Ascending aorta (tissue), 2 donors: ENCODE measurements around the gene AKT3. TPM values are rescaled to one million over a fixed set of nuclear protein-coding genes. Genes with fewer than 3 reads are reported as not detected.

Experiments
- DNase-seq, 2 donors: peaks; one replicate each; pipeline ENCODE4 v3.0.0-alpha.2; 2019; ENCODE audit warnings: low spot score in 2 of 2
- H3K27ac ChIP-seq, 2 donors: fragments of 200-600 bp; sonication (generic); one replicate each; pipeline ENCODE4 v1.5.1; 2016 to 2017; ENCODE audit warnings: mild to moderate bottlenecking in 1 of 2
- H3K27me3 ChIP-seq: fragments of 200-600 bp; sonication (generic); one replicate; pipeline ENCODE4 v1.5.1; 2017
- H3K36me3 ChIP-seq, 2 donors: fragments of 200-600 bp; sonication (generic); one replicate each; pipeline ENCODE4 v1.5.1; 2016
- H3K4me1 ChIP-seq, 2 donors: fragments of 200-600 bp; sonication (generic); one replicate each; pipeline ENCODE4 v1.5.1; 2016 to 2017; ENCODE audit warnings: mild to moderate bottlenecking in 1 of 2
- H3K4me3 ChIP-seq, 2 donors: fragments of 200-600 bp; sonication (generic); one replicate each; pipeline ENCODE4 v1.5.1; 2016 to 2017; ENCODE audit warnings: mild to moderate bottlenecking in 1 of 2
- H3K9me3 ChIP-seq, 2 donors: fragments of 200-600 bp; sonication (generic); one replicate each; pipeline ENCODE4 v1.5.1; 2016
- CTCF ChIP-seq, 3 experiments: fragments of 200-600 bp in 2 of 3; fragments of 450-650 bp in 1 of 3; sonication (generic) in 2 of 3; IDR thresholded peaks; one replicate each; pipeline ENCODE4 v1.5.1; 2016 to 2019; ENCODE audit warnings: antibody characterized with exemption in 3 of 3, mild to moderate bottlenecking in 1 of 3, moderate library complexity in 1 of 3
- intact Hi-C: fragments of 100-400 bp; cut with DNase I; formaldehyde crosslinking; loops from one replicate; pipeline ENCODE4 v1.15.1; 2023
- total RNA-seq: library from RNA; depleted of rRNA; stranded (reverse); fragments of >200 nt; gene quantifications from one replicate; pipeline ENCODE4 v1.1.0, GENCODE V29; 2016

Gene AKT3
- total RNA-seq, 1 donor from 2014 or later: 38.0 TPM

DNA sequence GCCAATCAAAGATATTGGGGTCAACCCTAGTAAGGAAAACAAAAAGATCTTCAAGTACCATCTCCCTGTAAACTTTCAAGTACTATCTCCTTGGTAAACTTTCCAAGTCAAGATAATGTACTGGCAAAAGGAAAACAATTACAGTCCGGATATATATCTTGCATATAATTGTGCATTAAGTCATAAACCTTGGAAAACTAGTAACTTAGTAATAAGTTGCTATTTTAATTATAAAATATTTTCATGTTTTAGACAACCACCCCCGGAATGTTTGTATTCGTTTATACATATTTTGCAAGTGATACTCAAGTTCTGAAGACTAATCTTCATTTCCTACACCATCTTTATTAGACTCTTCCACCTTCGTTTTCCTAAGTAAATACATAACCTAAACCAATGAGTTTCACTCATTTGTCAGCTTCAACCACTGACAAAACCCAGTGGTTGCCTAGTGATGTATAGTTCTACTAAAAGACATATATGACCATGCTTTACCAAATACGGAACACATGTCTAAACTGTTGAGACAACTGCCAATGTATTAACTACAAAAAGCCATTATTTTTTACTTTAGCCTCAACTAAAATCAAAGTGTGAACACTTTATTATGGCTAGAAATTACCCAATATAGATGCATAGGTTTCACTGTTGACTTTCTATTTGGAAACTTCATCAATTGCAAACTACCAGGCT, 1.7 kb downstream of the AKT3 start:
- no peaks in the 10 kb centered on the region for H3K9me3 ChIP-seq
- no peaks in the 10 kb centered on the region for H3K36me3 ChIP-seq
- intact Hi-C loops: loop anchor here (5.0 kb wide), 1 partner anchor 424 kb away; no protein-coding TSS in a partner anchor
- peak overlapping the region; percentile 96 to 97 for H3K27ac ChIP-seq
- peaks cover 0 to 9% of the 10 kb centered on the region in 2 donors for H3K4me1 ChIP-seq
- H3K27me3 ChIP-seq: no peaks in the 10 kb centered on the region
- no peak for DNase-seq
- peak overlapping the region; percentile 89 to 99 for H3K4me3 ChIP-seq
- no peak for TF ChIP-seq CTCF (IDR thresholded peaks at IDR 0.05)

GRCh38 chr1:243846761-243847160, 3.3 kb downstream of the AKT3 start:
- intact Hi-C loops: loop anchor here (5.0 kb wide), 1 partner anchor 426 kb away; no protein-coding TSS in a partner anchor
- peaks cover 0 to 16% of the 10 kb centered on the region in 2 donors for H3K4me1 ChIP-seq
- H3K27me3 ChIP-seq: no peaks in the 10 kb centered on the region
- no peaks in the 10 kb centered on the region for H3K36me3 ChIP-seq
- H3K4me3 ChIP-seq: no peak overlapping the region
- no peaks in the 10 kb centered on the region for H3K9me3 ChIP-seq
- TF ChIP-seq CTCF (IDR thresholded peaks at IDR 0.05): no peak
- no peak for DNase-seq
- no peak overlapping the region for H3K27ac ChIP-seq

- no peak for DNase-seq
- Histone ChIP-seq H3K27me3 (no peaks in the 10 kb centered on the region), H3K4me3 (no peak overlapping the region), H3K4me1 (peaks cover 0 to 16% of the 10 kb centered on the region in 2 donors), H3K27ac (no peak overlapping the region), H3K36me3 (no peaks in the 10 kb centered on the region), H3K9me3 (no peaks in the 10 kb centered on the region)
- TF ChIP-seq CTCF (IDR thresholded peaks at IDR 0.05): no peak
- intact Hi-C loops: loop anchor here (5.0 kb wide), 1 partner anchor 426 kb away; no protein-coding TSS in a partner anchor
Measured at GRCh38 chr1:243845888-243846287, 4.2 kb downstream of the AKT3 start.

GRCh38 chr1:243844186-243844585, 5.9 kb downstream of the AKT3 start:
- no peak overlapping the region for H3K27ac ChIP-seq
- H3K4me1 ChIP-seq: peaks cover 0 to 18% of the 10 kb centered on the region in 2 donors
- intact Hi-C loops: no loop called here

DNA sequence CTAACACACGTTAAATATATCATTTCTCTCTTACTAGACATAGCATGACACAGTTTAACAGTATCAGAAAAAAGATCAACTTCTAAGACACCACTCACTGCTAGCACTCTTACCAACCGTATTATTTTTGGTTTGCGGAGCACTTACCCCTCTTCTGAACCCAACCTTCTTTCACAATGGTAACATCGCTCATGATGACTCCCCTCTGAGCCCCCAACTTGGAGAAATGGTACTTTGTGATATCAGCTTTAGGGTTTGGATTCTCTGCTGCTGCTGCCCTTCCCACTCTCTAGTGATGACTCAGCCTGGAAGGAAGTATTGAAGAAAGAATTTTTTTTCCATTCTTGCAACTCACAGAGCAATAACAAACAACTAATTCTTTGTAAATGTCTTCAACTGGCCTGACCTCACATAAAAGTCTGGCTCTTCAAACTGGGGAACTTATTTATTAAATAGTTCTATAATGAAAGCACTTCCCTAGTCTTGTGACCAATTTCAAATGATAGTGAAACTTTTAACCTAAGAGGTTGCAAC, 7.0 kb downstream of the AKT3 start:
- Histone ChIP-seq H3K27me3 (no peaks in the 10 kb centered on the region), H3K27ac (peak overlapping the region in 1 of 2 donors; percentile 49), H3K36me3 (no peaks in the 10 kb centered on the region), H3K9me3 (no peaks in the 10 kb centered on the region), H3K4me3 (no peak overlapping the region), H3K4me1 (peaks cover 0 to 17% of the 10 kb centered on the region in 2 donors)
- intact Hi-C loops: no loop called here
- no peak for TF ChIP-seq CTCF (IDR thresholded peaks at IDR 0.05)
- no peak for DNase-seq

More at GRCh38 chr1:243844186-243844585, 5.9 kb downstream of the AKT3 start:
- no peak overlapping the region for H3K4me3 ChIP-seq
- H3K27me3 ChIP-seq: no peaks in the 10 kb centered on the region
- H3K36me3 ChIP-seq: no peaks in the 10 kb centered on the region
- no peak for TF ChIP-seq CTCF (IDR thresholded peaks at IDR 0.05)
- no peak for DNase-seq
- H3K9me3 ChIP-seq: no peaks in the 10 kb centered on the region
